HG02885 (cell line): ENCODE measurements around the gene CCDC71L.

ENCODE experiments used
- ATAC-seq: cut with Tn5 transposase; IDR thresholded peaks from one replicate; pipeline ENCODE4 v1.9.1; 2021; ENCODE audit warnings: mild to moderate bottlenecking; ENCODE audit not compliant: unreplicated experiment, poor library complexity

The CCDC71L gene

GRCh38 chr7:106626376-106627164 lies 34.4 kb downstream of the CCDC71L start:
- ATAC-seq, result no peak

GRCh38 chr7:106625678-106626301 lies 35.2 kb downstream of the CCDC71L start:
- no peak for ATAC-seq

- ATAC-seq, result no peak
Measured at GRCh38 chr7:106623853-106624252, 37.1 kb downstream of the CCDC71L start.

GRCh38 chr7:106623315-106623660 lies 37.7 kb downstream of the CCDC71L start:
- no peak for ATAC-seq

- ATAC-seq, result no peak
Measured at GRCh38 chr7:106622654-106623314, 38.2 kb downstream of the CCDC71L start.

GRCh38 chr7:106621393-106622132 lies 39.4 kb downstream of the CCDC71L start:
- no peak for ATAC-seq

- ATAC-seq, result no peak
Measured at GRCh38 chr7:106620676-106621075, 40.3 kb downstream of the CCDC71L start.

GRCh38 chr7:106620034-106620433 lies 40.9 kb downstream of the CCDC71L start:
- ATAC-seq, result no peak

GRCh38 chr7:106619213-106619612 lies 41.7 kb downstream of the CCDC71L start:
- no peak for ATAC-seq

GRCh38 chr7:106618480-106618879 lies 42.5 kb downstream of the CCDC71L start:
- no peak for ATAC-seq

GRCh38 chr7:106617860-106618259 lies 43.1 kb downstream of the CCDC71L start:
- no peak for ATAC-seq

- ATAC-seq, result no peak
Measured at GRCh38 chr7:106616708-106617051, 44.3 kb downstream of the CCDC71L start.

GRCh38 chr7:106615808-106616707 lies 44.9 kb downstream of the CCDC71L start:
- ATAC-seq, result no peak

- no peak for ATAC-seq
Measured at GRCh38 chr7:106614751-106615150, 46.2 kb downstream of the CCDC71L start.

- ATAC-seq, result no peak
Measured at GRCh38 chr7:106613848-106614560, 47.0 kb downstream of the CCDC71L start.

GRCh38 chr7:106613279-106613678 lies 47.7 kb downstream of the CCDC71L start:
- no peak for ATAC-seq

- ATAC-seq, result no peak
Measured at GRCh38 chr7:106612432-106612831, 48.5 kb downstream of the CCDC71L start.

GRCh38 chr7:106611911-106612310 lies 49.0 kb downstream of the CCDC71L start:
- no peak for ATAC-seq
